ENCODE results near the gene ZNF324.
"Not testable (repeated sequence)": the region's sequence is repeated elsewhere in the genome, so short reads cannot be mapped to it uniquely, and the experiment has no call there.

Gene ZNF324

GRCh38 chr19:58507602-58508223, 40.8 kb downstream of the ZNF324 start:
- not testable (repeated sequence) for DNase-seq

- DNase-seq = no peak
These were observed 42.8 kb downstream of the ZNF324 start for GRCh38 chr19:58509731-58510083.

- DNase-seq = no peak
These were observed 43.4 kb downstream of the ZNF324 start for GRCh38 chr19:58510084-58510862.

- DNase-seq = no peak
These were observed 44.7 kb downstream of the ZNF324 start, which contains the start of gene SLC27A5 for GRCh38 chr19:58511353-58512208. Gene SLC27A5 (minus strand): TSS chr19:58511992. CDS start chr19:58511955, 37 bp downstream.

GRCh38 chr19:58513213-58513693, 46.4 kb downstream of the ZNF324 start:
- DNase-seq = no peak

GRCh38 chr19:58513694-58514563, 47.0 kb downstream of the ZNF324 start:
- peak; percentile 95 for DNase-seq

GRCh38 chr19:58514564-58515022, 47.7 kb downstream of the ZNF324 start:
- no peak for DNase-seq

GRCh38 chr19:58515259-58515658, 48.4 kb downstream of the ZNF324 start:
- DNase-seq = no peak

- no peak for DNase-seq
These were observed 49.5 kb downstream of the ZNF324 start for GRCh38 chr19:58516246-58516836.

- DNase-seq = no peak
These were observed 50.3 kb downstream of the ZNF324 start for GRCh38 chr19:58516964-58517833.

- DNase-seq = no peak
These were observed 51.6 kb downstream of the ZNF324 start for GRCh38 chr19:58518256-58519086.

GRCh38 chr19:58519087-58519354, 52.1 kb downstream of the ZNF324 start:
- peak; percentile 43 for DNase-seq

GRCh38 chr19:58519355-58520256, 52.7 kb downstream of the ZNF324 start, which contains the start of gene ZBTB45:
Gene ZBTB45 (minus strand): TSS chr19:58519810. CDS start chr19:58517673, 2,137 bp downstream.
- peak; percentile 97 for DNase-seq

GRCh38 chr19:58520257-58520599, 53.3 kb downstream of the ZNF324 start:
- no peak for DNase-seq

GRCh38 chr19:58521651-58522050, 54.8 kb downstream of the ZNF324 start:
- DNase-seq = no peak

GRCh38 chr19:58522709-58523108, 55.8 kb downstream of the ZNF324 start:
- no peak for DNase-seq

All from GDM1 (cell line).